ENCODE data around the gene HES7. TPM values are rescaled to one million over a fixed set of nuclear protein-coding genes. Genes with fewer than 3 reads are reported as not detected.

The HES7 gene
- total and polyA plus RNA-seq, 9 of the 15 experiments (the other 6 are each of a cell fraction or from before 2014, with no cell fraction given), result 0.03 to 1.7 (median 0.14) TPM; not detected in 1

DNA sequence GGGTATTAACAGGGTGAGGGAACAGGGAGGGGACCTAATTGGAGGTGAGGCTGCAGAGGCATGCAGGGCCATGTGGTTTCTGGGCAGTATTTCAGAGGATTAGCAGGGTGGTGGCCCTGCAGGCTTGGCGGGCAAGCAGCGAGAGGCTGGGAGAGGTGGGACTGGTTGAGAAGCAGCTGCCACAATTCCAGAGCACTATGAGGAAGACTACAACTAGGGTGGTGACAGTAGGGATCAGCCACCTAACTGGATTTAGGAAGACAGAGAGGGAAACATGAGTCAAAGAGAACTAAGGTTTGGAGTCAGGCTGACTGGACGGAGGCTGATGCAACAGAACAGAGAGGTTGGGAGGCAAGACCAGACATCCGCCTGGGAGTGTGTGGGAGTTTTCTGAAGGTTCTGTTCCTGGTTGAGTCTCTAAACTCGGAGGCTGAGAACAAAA is 17.9 kb downstream of the HES7 start (continued):
- 0 out of 2 replicates have a peak, but pooled peaks have one; percentile 24 for TF ChIP-seq EGR1 (conservative IDR thresholded peaks at IDR 0.05)
- TF ChIP-seq USF1 (CRISPR knock-in tag; IDR thresholded peaks at IDR 0.05), result no peak
- TF ChIP-seq, protein P1, sequence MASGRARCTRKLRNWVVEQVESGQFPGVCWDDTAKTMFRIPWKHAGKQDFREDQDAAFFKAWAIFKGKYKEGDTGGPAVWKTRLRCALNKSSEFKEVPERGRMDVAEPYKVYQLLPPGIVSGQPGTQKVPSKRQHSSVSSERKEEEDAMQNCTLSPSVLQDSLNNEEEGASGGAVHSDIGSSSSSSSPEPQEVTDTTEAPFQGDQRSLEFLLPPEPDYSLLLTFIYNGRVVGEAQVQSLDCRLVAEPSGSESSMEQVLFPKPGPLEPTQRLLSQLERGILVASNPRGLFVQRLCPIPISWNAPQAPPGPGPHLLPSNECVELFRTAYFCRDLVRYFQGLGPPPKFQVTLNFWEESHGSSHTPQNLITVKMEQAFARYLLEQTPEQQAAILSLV (tag; IDR thresholded peaks at IDR 0.05), result 0 out of 2 replicates have a peak, but pooled peaks have one; percentile 10
- TF ChIP-seq ZNF354B (CRISPR knock-in tag; IDR thresholded peaks at IDR 0.05), result no peak
- 0 out of 2 replicates have a peak, but pooled peaks have one; percentile 17 for TF ChIP-seq MYC (IDR thresholded peaks at IDR 0.05; ENCODE audit: low read depth, low read length)
- TF ChIP-seq MYC (CRISPR knock-in tag; IDR thresholded peaks at IDR 0.05; ENCODE audit: borderline replicate concordance, low read depth), result no peak
- TF ChIP-seq BRD9 (IDR thresholded peaks at IDR 0.05; ENCODE audit: low read depth, partially characterized antibody), result peak; percentile 44
- TF ChIP-seq, protein P2, sequence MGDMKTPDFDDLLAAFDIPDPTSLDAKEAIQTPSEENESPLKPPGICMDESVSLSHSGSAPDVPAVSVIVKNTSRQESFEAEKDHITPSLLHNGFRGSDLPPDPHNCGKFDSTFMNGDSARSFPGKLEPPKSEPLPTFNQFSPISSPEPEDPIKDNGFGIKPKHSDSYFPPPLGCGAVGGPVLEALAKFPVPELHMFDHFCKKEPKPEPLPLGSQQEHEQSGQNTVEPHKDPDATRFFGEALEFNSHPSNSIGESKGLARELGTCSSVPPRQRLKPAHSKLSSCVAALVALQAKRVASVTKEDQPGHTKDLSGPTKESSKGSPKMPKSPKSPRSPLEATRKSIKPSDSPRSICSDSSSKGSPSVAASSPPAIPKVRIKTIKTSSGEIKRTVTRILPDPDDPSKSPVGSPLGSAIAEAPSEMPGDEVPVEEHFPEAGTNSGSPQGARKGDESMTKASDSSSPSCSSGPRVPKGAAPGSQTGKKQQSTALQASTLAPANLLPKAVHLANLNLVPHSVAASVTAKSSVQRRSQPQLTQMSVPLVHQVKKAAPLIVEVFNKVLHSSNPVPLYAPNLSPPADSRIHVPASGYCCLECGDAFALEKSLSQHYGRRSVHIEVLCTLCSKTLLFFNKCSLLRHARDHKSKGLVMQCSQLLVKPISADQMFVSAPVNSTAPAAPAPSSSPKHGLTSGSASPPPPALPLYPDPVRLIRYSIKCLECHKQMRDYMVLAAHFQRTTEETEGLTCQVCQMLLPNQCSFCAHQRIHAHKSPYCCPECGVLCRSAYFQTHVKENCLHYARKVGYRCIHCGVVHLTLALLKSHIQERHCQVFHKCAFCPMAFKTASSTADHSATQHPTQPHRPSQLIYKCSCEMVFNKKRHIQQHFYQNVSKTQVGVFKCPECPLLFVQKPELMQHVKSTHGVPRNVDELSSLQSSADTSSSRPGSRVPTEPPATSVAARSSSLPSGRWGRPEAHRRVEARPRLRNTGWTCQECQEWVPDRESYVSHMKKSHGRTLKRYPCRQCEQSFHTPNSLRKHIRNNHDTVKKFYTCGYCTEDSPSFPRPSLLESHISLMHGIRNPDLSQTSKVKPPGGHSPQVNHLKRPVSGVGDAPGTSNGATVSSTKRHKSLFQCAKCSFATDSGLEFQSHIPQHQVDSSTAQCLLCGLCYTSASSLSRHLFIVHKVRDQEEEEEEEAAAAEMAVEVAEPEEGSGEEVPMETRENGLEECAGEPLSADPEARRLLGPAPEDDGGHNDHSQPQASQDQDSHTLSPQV (IDR thresholded peaks at IDR 0.05), result peak; percentile 42; the same call in 1 of the 2 replicates
- TF ChIP-seq RCOR1 (IDR thresholded peaks at IDR 0.05; ENCODE audit: borderline replicate concordance in 1 of 2, low read depth in 2 of 2, low read length in 2 of 2), result 0 out of 4 replicates have a peak, but pooled peaks of 1 of the 2 experiments have one; percentile 17
- peak; percentile 46; the same call in 1 of the 2 replicates for TF ChIP-seq EP300 (IDR thresholded peaks at IDR 0.05; ENCODE audit: low read length)
- peak; percentile 81; the same call in 1 of the 2 replicates for TF ChIP-seq ATF3 (IDR thresholded peaks at IDR 0.05)
- no peak for TF ChIP-seq ATF3 (CRISPR knock-in tag; conservative IDR thresholded peaks at IDR 0.05)
- no peak for TF ChIP-seq NR4A1 (CRISPR knock-in tag; IDR thresholded peaks at IDR 0.05)
- peak; percentile 26; the same call in 1 of the 2 replicates for TF ChIP-seq NR4A1 (tag; IDR thresholded peaks at IDR 0.05)
- 0 out of 2 replicates have a peak, but pooled peaks have one; percentile 30 for TF ChIP-seq ZNF589 (CRISPR knock-in tag; IDR thresholded peaks at IDR 0.05; ENCODE audit: low read depth)
- peak; percentile 87 for TF ChIP-seq SMAD4 (CRISPR knock-in tag; conservative IDR thresholded peaks at IDR 0.05)
- peak; percentile 83; the same call in 1 of the 2 replicates for TF ChIP-seq ATF4 (CRISPR knock-in tag; IDR thresholded peaks at IDR 0.05)
- no peak for TF ChIP-seq ARID3A (IDR thresholded peaks at IDR 0.05; ENCODE audit: borderline replicate concordance, low read depth, low read length)

All from K562 (cell line).